IMR-90 (cell line): Measurements from ENCODE around the gene GNAS.

Experiments used
- BHLHE40 ChIP-seq: fragments of 150-350 bp; IDR thresholded peaks from 2 replicates; pipeline ENCODE4 v1.6.1; 2016; ENCODE audit warnings: mild to moderate bottlenecking, low read depth, low read length
- CEBPB ChIP-seq: IDR thresholded peaks from 2 replicates; pipeline ENCODE4 v1.6.1; 2012; ENCODE audit warnings: low read depth, low read length, improper control_type of control experiment
- CHD1 ChIP-seq: IDR thresholded peaks from 2 replicates; pipeline ENCODE4 v1.6.1; 2012; ENCODE audit warnings: low read depth, low read length, improper control_type of control experiment
- CTCF ChIP-seq: conservative IDR thresholded peaks from 2 replicates; pipeline ENCODE4 v1.5.1; 2012; ENCODE audit warnings: mild to moderate bottlenecking, low read depth, low read length, improper control_type of control experiment
- ELK1 ChIP-seq: fragments of 150-350 bp; IDR thresholded peaks from 2 replicates; pipeline ENCODE4 v1.6.1; 2016; ENCODE audit warnings: low read depth, mild to moderate bottlenecking, low read length, moderate library complexity, borderline replicate concordance
- FOS ChIP-seq: fragments of 150-350 bp; IDR thresholded peaks from 2 replicates; pipeline ENCODE4 v1.6.1; 2016; ENCODE audit warnings: low read depth, low read length
- MAFK ChIP-seq: IDR thresholded peaks from 2 replicates; pipeline ENCODE4 v1.6.1; 2012; ENCODE audit warnings: low read depth, low read length, improper control_type of control experiment
- MXI1 ChIP-seq: IDR thresholded peaks from 2 replicates; pipeline ENCODE4 v1.6.1; 2012; ENCODE audit warnings: low read depth, mild to moderate bottlenecking, low read length, moderate library complexity, borderline replicate concordance
- POLR2A ChIP-seq: IDR thresholded peaks from 2 replicates; pipeline ENCODE4 v1.6.1; 2012; ENCODE audit warnings: mild to moderate bottlenecking, low read depth, low read length
- RAD21 ChIP-seq: IDR thresholded peaks from 2 replicates; pipeline ENCODE4 v1.6.1; 2012; ENCODE audit warnings: low read length, improper control_type of control experiment
- RFX5 ChIP-seq: IDR thresholded peaks from 2 replicates; pipeline ENCODE4 v1.8.0; 2012; ENCODE audit warnings: low read depth, mild to moderate bottlenecking, low read length, moderate library complexity
- USF2 ChIP-seq: fragments of 150-350 bp; IDR thresholded peaks from 2 replicates; pipeline ENCODE4 v1.6.1; 2017; ENCODE audit warnings: mild to moderate bottlenecking, antibody characterized with exemption, low read length, low read depth

- TF ChIP-seq CTCF (no peak), RFX5 (no peak), RAD21 (no peak), POLR2A (no peak), MXI1 (no peak), ELK1 (no peak), FOS (no peak), USF2 (no peak), BHLHE40 (no peak), CHD1 (no peak), MAFK (peak; percentile 76), CEBPB (no peak)
Measured at GRCh38 chr20:58950603-58951002, 98.1 kb downstream of the GNAS start.
